Peyer's patch (tissue), 4 donors: ENCODE data around the gene ZFP62.

Source experiments
- POLR2A ChIP-seq, 2 donors: fragments of 450-650 bp; IDR thresholded peaks; one replicate each; pipeline ENCODE4 v1.5.1; 2017; ENCODE audit warnings: antibody characterized with exemption in 2 of 2, mild to moderate bottlenecking in 2 of 2, moderate library complexity in 2 of 2
- TF ChIP-seq, protein P1 (sequence below), 6 experiments: fragments of 450-650 bp in 4 of 6; fragments of 200-600 bp in 2 of 6; sonication (generic) in 1 of 6; IDR thresholded peaks; one replicate each; pipeline ENCODE4 v1.5.1; 2017 to 2019; ENCODE audit warnings: antibody characterized with exemption in 6 of 6, mild to moderate bottlenecking in 3 of 6, moderate library complexity in 1 of 6

DNA sequence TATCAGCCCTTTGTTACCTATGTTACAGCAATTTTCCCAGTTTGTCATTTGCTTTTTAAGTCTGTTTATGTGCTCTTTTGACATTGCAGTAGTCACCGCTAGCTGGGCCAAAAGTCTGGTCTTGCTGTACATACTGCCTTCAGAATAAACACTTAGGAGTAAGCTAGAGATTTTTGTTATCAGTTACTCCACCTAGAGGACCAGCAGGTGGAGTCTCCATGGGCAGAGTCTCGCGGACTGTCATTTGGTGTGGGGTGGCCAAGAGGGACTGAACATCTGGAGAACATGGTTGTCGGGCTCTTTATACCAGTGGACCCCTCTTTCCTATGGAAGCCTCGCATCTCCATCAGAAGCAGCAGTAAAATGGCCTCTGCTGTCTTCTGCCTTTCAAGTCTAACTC is 47.7 kb downstream of the ZFP62 start:
- no peak for TF ChIP-seq POLR2A (IDR thresholded peaks at IDR 0.05)
- TF ChIP-seq, protein P1, sequence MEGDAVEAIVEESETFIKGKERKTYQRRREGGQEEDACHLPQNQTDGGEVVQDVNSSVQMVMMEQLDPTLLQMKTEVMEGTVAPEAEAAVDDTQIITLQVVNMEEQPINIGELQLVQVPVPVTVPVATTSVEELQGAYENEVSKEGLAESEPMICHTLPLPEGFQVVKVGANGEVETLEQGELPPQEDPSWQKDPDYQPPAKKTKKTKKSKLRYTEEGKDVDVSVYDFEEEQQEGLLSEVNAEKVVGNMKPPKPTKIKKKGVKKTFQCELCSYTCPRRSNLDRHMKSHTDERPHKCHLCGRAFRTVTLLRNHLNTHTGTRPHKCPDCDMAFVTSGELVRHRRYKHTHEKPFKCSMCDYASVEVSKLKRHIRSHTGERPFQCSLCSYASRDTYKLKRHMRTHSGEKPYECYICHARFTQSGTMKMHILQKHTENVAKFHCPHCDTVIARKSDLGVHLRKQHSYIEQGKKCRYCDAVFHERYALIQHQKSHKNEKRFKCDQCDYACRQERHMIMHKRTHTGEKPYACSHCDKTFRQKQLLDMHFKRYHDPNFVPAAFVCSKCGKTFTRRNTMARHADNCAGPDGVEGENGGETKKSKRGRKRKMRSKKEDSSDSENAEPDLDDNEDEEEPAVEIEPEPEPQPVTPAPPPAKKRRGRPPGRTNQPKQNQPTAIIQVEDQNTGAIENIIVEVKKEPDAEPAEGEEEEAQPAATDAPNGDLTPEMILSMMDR (IDR thresholded peaks at IDR 0.05) = peak in 2 of 6 experiments; percentile 30 to 32
